OCI-LY1 (cell line): ENCODE measurements around the gene B3GALNT1.

Experiments
- EZH2 ChIP-seq: fragments of 200-600 bp; sonication (generic), shearing (Covaris generic); IDR thresholded peaks from 2 replicates; pipeline ENCODE4 v1.8.0; 2017; ENCODE audit warnings: borderline replicate concordance, mixed run types, mild to moderate bottlenecking, antibody characterized with exemption, low read length, moderate library complexity, mixed read lengths
- TF ChIP-seq, protein P1 (sequence below): fragments of 200-600 bp; sonication (generic), shearing (Covaris generic); IDR thresholded peaks from 2 replicates; pipeline ENCODE4 v1.5.1; 2017; ENCODE audit warnings: mild to moderate bottlenecking, antibody characterized with exemption, low read length, moderate library complexity, mixed read lengths

- TF ChIP-seq, protein P1, sequence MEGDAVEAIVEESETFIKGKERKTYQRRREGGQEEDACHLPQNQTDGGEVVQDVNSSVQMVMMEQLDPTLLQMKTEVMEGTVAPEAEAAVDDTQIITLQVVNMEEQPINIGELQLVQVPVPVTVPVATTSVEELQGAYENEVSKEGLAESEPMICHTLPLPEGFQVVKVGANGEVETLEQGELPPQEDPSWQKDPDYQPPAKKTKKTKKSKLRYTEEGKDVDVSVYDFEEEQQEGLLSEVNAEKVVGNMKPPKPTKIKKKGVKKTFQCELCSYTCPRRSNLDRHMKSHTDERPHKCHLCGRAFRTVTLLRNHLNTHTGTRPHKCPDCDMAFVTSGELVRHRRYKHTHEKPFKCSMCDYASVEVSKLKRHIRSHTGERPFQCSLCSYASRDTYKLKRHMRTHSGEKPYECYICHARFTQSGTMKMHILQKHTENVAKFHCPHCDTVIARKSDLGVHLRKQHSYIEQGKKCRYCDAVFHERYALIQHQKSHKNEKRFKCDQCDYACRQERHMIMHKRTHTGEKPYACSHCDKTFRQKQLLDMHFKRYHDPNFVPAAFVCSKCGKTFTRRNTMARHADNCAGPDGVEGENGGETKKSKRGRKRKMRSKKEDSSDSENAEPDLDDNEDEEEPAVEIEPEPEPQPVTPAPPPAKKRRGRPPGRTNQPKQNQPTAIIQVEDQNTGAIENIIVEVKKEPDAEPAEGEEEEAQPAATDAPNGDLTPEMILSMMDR: no peak
- no peak for TF ChIP-seq EZH2
These were observed 40.7 kb downstream of the B3GALNT1 start for GRCh38 chr3:161064413-161064812.
